Osteoblast (primary cell): ENCODE data around the gene NUDT1. TPM values are rescaled to one million over a fixed set of nuclear protein-coding genes. Genes with fewer than 3 reads are reported as not detected.

ENCODE experiments used
- DNase-seq: peaks from one replicate; pipeline ENCODE4 v3.0.0; 2011; ENCODE audit warnings: low spot score, mixed read lengths; ENCODE audit not compliant: insufficient read length; ENCODE audit errors: missing footprints
- H2AFZ ChIP-seq: 2 replicates; pipeline ENCODE4 v1.6.0; 2011; ENCODE audit warnings: mild to moderate bottlenecking, low read length
- H3K27ac ChIP-seq: 2 replicates; pipeline ENCODE4 v1.5.1; 2011; ENCODE audit warnings: mild to moderate bottlenecking, low read depth, low read length, moderate library complexity
- H3K27me3 ChIP-seq: 2 replicates; pipeline ENCODE4 v1.6.0; 2012; ENCODE audit warnings: mild to moderate bottlenecking, control low read depth, inconsistent platforms, low read length, moderate library complexity; ENCODE audit not compliant: insufficient read depth
- H3K36me3 ChIP-seq: 2 replicates; pipeline ENCODE4 v1.5.1; 2011; ENCODE audit warnings: mild to moderate bottlenecking, low read length, control low read depth, moderate library complexity; ENCODE audit not compliant: insufficient read depth
- H3K4me1 ChIP-seq: 2 replicates; pipeline ENCODE4 v1.5.1; 2011; ENCODE audit warnings: mild to moderate bottlenecking, low read length, control low read depth, moderate library complexity; ENCODE audit not compliant: insufficient read depth
- H3K4me2 ChIP-seq: 2 replicates; pipeline ENCODE4 v1.6.0; 2011; ENCODE audit warnings: mild to moderate bottlenecking, low read length; ENCODE audit not compliant: insufficient read depth
- H3K4me3 ChIP-seq: fragments of 200-600 bp; sonication (generic); 3 replicates; pipeline ENCODE4 v1.5.1; 2012; ENCODE audit warnings: mild to moderate bottlenecking, low read length, inconsistent platforms; ENCODE audit not compliant: insufficient read depth
- H3K79me2 ChIP-seq: 2 replicates; pipeline ENCODE4 v1.6.0; 2012; ENCODE audit warnings: mild to moderate bottlenecking, low read length, control low read depth, inconsistent platforms; ENCODE audit not compliant: insufficient read depth
- H3K9me3 ChIP-seq: 2 replicates; pipeline ENCODE4 v1.5.1; 2011; ENCODE audit warnings: low read depth, low read length, control low read depth
- H4K20me1 ChIP-seq: 2 replicates; pipeline ENCODE4 v1.6.0; 2012; ENCODE audit warnings: mild to moderate bottlenecking, low read length, control low read depth; ENCODE audit not compliant: insufficient read depth
- total RNA-seq: library from RNA; depleted of rRNA; stranded (reverse); fragments of >200 nt; gene quantifications from 2 replicates; pipeline ENCODE4 v1.2.3, GENCODE V29; 2012
- TF ChIP-seq, protein P1 (sequence below): IDR thresholded peaks from 2 replicates; pipeline ENCODE4 v1.5.1; 2011; ENCODE audit warnings: mild to moderate bottlenecking, low read depth, low read length, moderate library complexity; ENCODE audit errors: extremely low read depth

Gene NUDT1
- 18.5 and 21.8 TPM in 2 replicates for total RNA-seq

GRCh38 chr7:2241580-2242540 is at the start of gene NUDT1, which contains the start of gene MRM2:
NUDT1 (plus strand) TSS chr7:2242226; CDS start chr7:2244575, 2,349 bp downstream.
MRM2 (minus strand) TSS chr7:2242205; CDS start chr7:2242169, 36 bp downstream.
- Histone ChIP-seq H4K20me1 (peaks cover 8% of the 10 kb centered on the region), H3K4me1 (peaks cover 26% of the 10 kb centered on the region), H3K27ac (peak within 1 kb of the TSS; percentile 83), H3K36me3 (peaks cover 28% of the 10 kb centered on the region), H3K27me3 (no peaks in the 10 kb centered on the region), H3K4me3 (peak within 1 kb of the TSS; percentile 91), H3K9me3 (no peaks in the 10 kb centered on the region), H3K79me2 (peaks cover 26% of the 10 kb centered on the region), H2AFZ (peak within 1 kb of the TSS; percentile 85), H3K4me2 (peak within 1 kb of the TSS; percentile 98)
- peak; percentile 98 for DNase-seq
- TF ChIP-seq, protein P1, sequence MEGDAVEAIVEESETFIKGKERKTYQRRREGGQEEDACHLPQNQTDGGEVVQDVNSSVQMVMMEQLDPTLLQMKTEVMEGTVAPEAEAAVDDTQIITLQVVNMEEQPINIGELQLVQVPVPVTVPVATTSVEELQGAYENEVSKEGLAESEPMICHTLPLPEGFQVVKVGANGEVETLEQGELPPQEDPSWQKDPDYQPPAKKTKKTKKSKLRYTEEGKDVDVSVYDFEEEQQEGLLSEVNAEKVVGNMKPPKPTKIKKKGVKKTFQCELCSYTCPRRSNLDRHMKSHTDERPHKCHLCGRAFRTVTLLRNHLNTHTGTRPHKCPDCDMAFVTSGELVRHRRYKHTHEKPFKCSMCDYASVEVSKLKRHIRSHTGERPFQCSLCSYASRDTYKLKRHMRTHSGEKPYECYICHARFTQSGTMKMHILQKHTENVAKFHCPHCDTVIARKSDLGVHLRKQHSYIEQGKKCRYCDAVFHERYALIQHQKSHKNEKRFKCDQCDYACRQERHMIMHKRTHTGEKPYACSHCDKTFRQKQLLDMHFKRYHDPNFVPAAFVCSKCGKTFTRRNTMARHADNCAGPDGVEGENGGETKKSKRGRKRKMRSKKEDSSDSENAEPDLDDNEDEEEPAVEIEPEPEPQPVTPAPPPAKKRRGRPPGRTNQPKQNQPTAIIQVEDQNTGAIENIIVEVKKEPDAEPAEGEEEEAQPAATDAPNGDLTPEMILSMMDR: no peak

DNA sequence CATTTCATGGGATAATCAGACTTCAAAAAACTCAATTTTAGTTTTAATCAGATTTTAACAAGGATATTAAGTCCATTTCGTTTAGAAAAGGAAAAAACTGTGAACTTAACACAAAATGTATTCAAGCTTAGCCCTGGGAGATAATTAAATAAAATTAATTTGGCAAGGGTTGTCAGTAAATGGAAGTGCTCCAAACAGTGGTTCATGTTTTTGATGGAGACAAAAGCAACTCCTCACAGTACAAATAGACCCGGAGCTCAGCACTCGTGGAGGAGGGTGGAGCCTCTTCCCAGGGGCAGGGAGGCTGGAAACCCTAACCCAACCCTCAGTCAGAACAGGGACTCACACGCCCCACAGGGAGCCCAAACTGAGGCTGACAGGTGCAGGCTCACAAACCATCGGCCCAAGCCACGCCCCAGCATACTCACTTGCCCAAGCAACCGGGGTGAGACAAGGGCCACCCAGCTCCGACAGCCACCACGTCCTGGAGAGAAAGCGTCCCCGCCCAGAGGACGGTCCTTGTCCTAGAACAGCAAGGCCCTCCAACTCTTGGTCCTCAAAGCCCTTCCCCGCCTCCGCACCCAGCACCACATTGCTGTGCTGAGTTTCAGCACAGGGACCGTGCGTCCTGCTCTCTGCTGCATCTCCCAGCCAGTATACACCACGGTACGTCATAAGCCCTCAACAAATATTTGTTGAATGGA is 49.0 kb upstream of the NUDT1 start:
- Histone ChIP-seq H3K4me1 (no peaks in the 10 kb centered on the region), H3K27ac (no peak overlapping the region), H3K4me2 (no peak overlapping the region), H3K4me3 (no peak overlapping the region), H3K27me3 (no peaks in the 10 kb centered on the region), H3K36me3 (peaks cover 10% of the 10 kb centered on the region), H2AFZ (no peak overlapping the region), H3K79me2 (peaks cover 7% of the 10 kb centered on the region), H4K20me1 (no peaks in the 10 kb centered on the region), H3K9me3 (no peaks in the 10 kb centered on the region)
- TF ChIP-seq, protein P1: no peak
- DNase-seq: no peak

GRCh38 chr7:2193575-2194305 is 48.3 kb upstream of the NUDT1 start:
- Histone ChIP-seq H3K9me3 (no peaks in the 10 kb centered on the region), H3K4me3 (no peak overlapping the region), H2AFZ (no peak overlapping the region), H3K4me2 (no peak overlapping the region), H3K4me1 (no peaks in the 10 kb centered on the region), H4K20me1 (no peaks in the 10 kb centered on the region), H3K27ac (no peak overlapping the region), H3K27me3 (no peaks in the 10 kb centered on the region), H3K79me2 (peaks cover 7% of the 10 kb centered on the region), H3K36me3 (peaks cover 10% of the 10 kb centered on the region)
- TF ChIP-seq, protein P1: no peak
- DNase-seq: peak; percentile 32
